GM12878 (cell line): ENCODE measurements around the gene RBMS3. TPM values are rescaled to one million over a fixed set of nuclear protein-coding genes. Genes with fewer than 3 reads are reported as not detected.

Source experiments
- ATAC-seq: fragments of 200-7000 bp; cut with Tn5 transposase; 3 replicates; pipeline ENCODE4 v1.9.1; 2020; ENCODE audit warnings: mild to moderate bottlenecking, moderate library complexity
- BruUV-seq: library from RNA; stranded (reverse); fragments of 400-500 nt; replicated peaks from 2 replicates; lab custom pipeline; 2021; lab: Mats Ljungman, UMichigan
- CTCF ChIA-PET: fragments of 300-600 bp; sonication (Branson Sonifier 250); formaldehyde crosslinking; extraction: SDS; loops from one replicate; lab custom pipeline; 2021; ENCODE audit warnings: inconsistent platforms; lab: Yijun Ruan, JAX
- POLR2A ChIA-PET: fragments of 350-600 bp; formaldehyde crosslinking; extraction: SDS; loops from one replicate; lab custom pipeline; 2021; ENCODE audit warnings: inconsistent platforms; lab: Charles Lee
- RAD21 ChIA-PET: fragments of 300-600 bp; sonication (Branson Sonifier 250); formaldehyde crosslinking; loops from one replicate; lab custom pipeline; 2023; ENCODE audit warnings: antibody characterized with exemption; ENCODE audit not compliant: unreplicated experiment; lab: Charles Lee
- SMC1A ChIA-PET: fragments of 300-600 bp; sonication (Branson Sonifier 250); formaldehyde crosslinking; loops from one replicate; lab custom pipeline; 2023; ENCODE audit not compliant: unreplicated experiment, uncharacterized antibody; lab: Charles Lee
- DNase-seq: peaks from one replicate; pipeline ENCODE4 v3.0.0-alpha.2; 2011; ENCODE audit warnings: low read depth, low spot score
- FAIRE-seq: peaks from 3 replicates; lab custom pipeline; 2011; peaks lifted over from hg19 to GRCh38; lab: Jason Lieb, UNC
- H2AFZ ChIP-seq: 2 replicates; pipeline ENCODE4 v1.6.0; 2011; ENCODE audit warnings: low read depth, low read length, control low read depth; ENCODE audit not compliant: control insufficient read depth
- H3K27ac ChIP-seq: 2 replicates; pipeline ENCODE4 v1.5.1; 2011; ENCODE audit warnings: control low read depth; ENCODE audit not compliant: control insufficient read depth, insufficient read depth
- H3K27me3 ChIP-seq, 2 experiments: replicated peaks in 1 of 2; 2 replicates each; pipeline versions ENCODE4 v1.6.0 to v1.6.1; 2011; ENCODE audit warnings: low read length in 1 of 2; ENCODE audit not compliant: control insufficient read depth in 2 of 2, insufficient read depth in 2 of 2
- H3K36me3 ChIP-seq, 2 experiments: 2 replicates each; pipeline ENCODE4 v1.5.1; 2011; ENCODE audit warnings: low read length in 1 of 2; ENCODE audit not compliant: control insufficient read depth in 2 of 2, insufficient read depth in 2 of 2
- H3K4me1 ChIP-seq: 2 replicates; pipeline ENCODE4 v1.6.1; 2011; ENCODE audit warnings: mild to moderate bottlenecking, low read length, moderate library complexity, mixed read lengths; ENCODE audit not compliant: control insufficient read depth, insufficient read depth
- H3K4me2 ChIP-seq: 2 replicates; pipeline ENCODE4 v1.6.0; 2011; ENCODE audit warnings: control low read depth; ENCODE audit not compliant: control insufficient read depth, insufficient read depth
- H3K4me3 ChIP-seq: fragments of 200-600 bp; sonication (generic); 2 replicates; pipeline ENCODE4 v1.5.1; 2016
- H3K79me2 ChIP-seq: 2 replicates; pipeline ENCODE4 v1.6.0; 2011; ENCODE audit warnings: low read length; ENCODE audit not compliant: control insufficient read depth, insufficient read depth
- H3K9ac ChIP-seq: 2 replicates; pipeline ENCODE4 v1.8.0; 2011; ENCODE audit warnings: low read length, control low read depth, mixed read lengths; ENCODE audit not compliant: control insufficient read depth, insufficient read depth
- H3K9me3 ChIP-seq: replicated peaks from 3 replicates; pipeline ENCODE4 v1.5.1; 2011; ENCODE audit warnings: mild to moderate bottlenecking, low read length; ENCODE audit not compliant: control insufficient read depth, insufficient read depth
- H4K20me1 ChIP-seq: 2 replicates; pipeline ENCODE4 v1.6.0; 2011; ENCODE audit not compliant: control insufficient read depth, insufficient read depth
- CREB1 ChIP-seq: IDR thresholded peaks from 2 replicates; pipeline ENCODE4 v1.6.1; 2012; ENCODE audit warnings: low read depth, mild to moderate bottlenecking, inconsistent platforms
- EGR1 ChIP-seq, 2 experiments: IDR thresholded peaks; 1 replicate in 1 of 2; 2 replicates in 1 of 2; pipeline ENCODE4 v1.6.1; 2011 to 2012; ENCODE audit warnings: low read depth in 2 of 2, low read length in 2 of 2, borderline replicate concordance in 1 of 2, mild to moderate bottlenecking in 1 of 2, moderate library complexity in 1 of 2
- FOS ChIP-seq: IDR thresholded peaks from 3 replicates; pipeline ENCODE4 v1.6.1; 2011; ENCODE audit warnings: borderline replicate concordance; ENCODE audit not compliant: insufficient read length; ENCODE audit errors: extremely low read depth
- GATAD2B ChIP-seq: fragments of 450-650 bp; conservative IDR thresholded peaks from 2 replicates; pipeline ENCODE4 v1.6.1; 2017; ENCODE audit warnings: low read depth, mild to moderate bottlenecking, moderate library complexity
- HCFC1 ChIP-seq: fragments of 150-350 bp; IDR thresholded peaks from 2 replicates; pipeline ENCODE4 v1.6.1; 2014; ENCODE audit warnings: low read length
- HDAC2 ChIP-seq: fragments of 200-600 bp; sonication (generic); IDR thresholded peaks from 2 replicates; pipeline ENCODE4 v1.6.1; 2017
- IKZF2 ChIP-seq, 2 experiments: fragments of 450-650 bp; IDR thresholded peaks; 2 replicates each; pipeline ENCODE4 v1.6.1; 2017; ENCODE audit warnings: mild to moderate bottlenecking in 2 of 2, moderate library complexity in 2 of 2
- JUNB ChIP-seq: IDR thresholded peaks from 2 replicates; pipeline ENCODE4 v1.6.1; 2016; ENCODE audit warnings: antibody characterized with exemption, mild to moderate bottlenecking
- MEF2A ChIP-seq: IDR thresholded peaks from 2 replicates; pipeline ENCODE4 v1.6.1; 2011; ENCODE audit warnings: low read depth, mild to moderate bottlenecking, low read length, moderate library complexity; ENCODE audit not compliant: insufficient read depth
- MTA3 ChIP-seq: IDR thresholded peaks from 2 replicates; pipeline ENCODE4 v1.6.1; 2012; ENCODE audit warnings: low read length, inconsistent platforms, borderline replicate concordance
- MYB ChIP-seq: fragments of 150-350 bp; IDR thresholded peaks from 2 replicates; pipeline ENCODE4 v1.6.1; 2014; ENCODE audit warnings: mild to moderate bottlenecking, low read depth, low read length, borderline replicate concordance
- NBN ChIP-seq: fragments of 450-650 bp; IDR thresholded peaks from 2 replicates; pipeline ENCODE4 v1.6.1; 2016
- NFYA ChIP-seq: IDR thresholded peaks from 2 replicates; pipeline ENCODE4 v1.6.1; 2011; ENCODE audit warnings: low read depth, mild to moderate bottlenecking, low read length, improper control_type of control experiment, borderline replicate concordance
- PAX8 ChIP-seq: fragments of 450-650 bp; IDR thresholded peaks from 2 replicates; pipeline ENCODE4 v1.6.1; 2017; ENCODE audit warnings: mild to moderate bottlenecking, moderate library complexity
- SMC3 ChIP-seq: IDR thresholded peaks from 2 replicates; pipeline ENCODE4 v1.6.1; 2011; ENCODE audit warnings: low read length, improper control_type of control experiment, borderline replicate concordance
- STAT1 ChIP-seq: fragments of 450-650 bp; conservative IDR thresholded peaks from 2 replicates; pipeline ENCODE4 v1.6.1; 2014; ENCODE audit warnings: antibody characterized with exemption, mild to moderate bottlenecking
- TCF3 ChIP-seq: IDR thresholded peaks from 2 replicates; pipeline ENCODE4 v1.6.1; 2012; ENCODE audit warnings: low read depth, mild to moderate bottlenecking, low read length, borderline replicate concordance; ENCODE audit not compliant: insufficient read depth
- WRNIP1 ChIP-seq: IDR thresholded peaks from 2 replicates; pipeline ENCODE4 v1.6.1; 2011; ENCODE audit warnings: low read depth, low read length, improper control_type of control experiment, borderline replicate concordance
- WGBS: methylation state at CpG from one replicate; pipeline ENCODE4 v1.1.6; 2016; ENCODE audit warnings: low lambda C conversion rate; ENCODE audit not compliant: insufficient replicate concordance, insufficient coverage; ENCODE audit errors: missing lambda C conversion rate; 5-methylcytosine and 5-hydroxymethylcytosine counted together
- in situ Hi-C: fragments of 300-500 bp; cut with MboI; formaldehyde crosslinking; loops from 9 replicates; pipeline ENCODE4 v1.14.3; 2018; ENCODE audit warnings: mixed read lengths
- intact Hi-C: fragments of 100-400 bp; cut with micrococcal nuclease; formaldehyde crosslinking; loops from one replicate; pipeline ENCODE4 v1.14.2; 2022; ENCODE audit not compliant: unreplicated experiment
- polyA plus RNA-seq, 11 experiments: library from polyadenylated mRNA; depleted of rRNA in 4 of 11; unstranded in 6 of 11; stranded (reverse) in 5 of 11; fragments of >200 nt; fragmentation: Nextera tagmentation in 4 of 11; fragmentation: Illumina TruSeq in 1 of 11; extraction: Ambion mirVana in 4 of 11; extraction: Trizol in 1 of 11; gene quantifications; 1 replicate in 1 of 11; 2 replicates in 10 of 11; pipeline versions ENCODE4 v1.2.1 to v1.2.3, GENCODE V29; 2011 to 2016; ENCODE audit warnings: inconsistent platforms in 2 of 11, missing spikeins in 2 of 11, low read depth in 1 of 11
- total RNA-seq, 4 experiments: library from RNA; depleted of rRNA in 3 of 4; stranded (reverse); fragments of >200 nt in 3 of 4; fragmentation: Illumina TruSeq in 1 of 4; extraction: Trizol in 1 of 4; gene quantifications; 2 replicates each; pipeline versions ENCODE4 v1.2.1 to v1.2.3, GENCODE V29; 2013 to 2021
- TF ChIP-seq, protein P1 (sequence below): IDR thresholded peaks from 2 replicates; pipeline ENCODE4 v1.6.1; 2012; ENCODE audit warnings: low read depth, low read length, improper control_type of control experiment
- TF ChIP-seq, protein P2 (sequence below): IDR thresholded peaks from 2 replicates; pipeline ENCODE4 v1.6.1; 2012; ENCODE audit warnings: low read depth, low read length, improper control_type of control experiment

RBMS3 gene
- total and polyA plus RNA-seq, 10 of the 15 experiments (the other 5 are each of a cell fraction or from before 2014, with no cell fraction given), result 0.79 to 4.7 (median 3.1) TPM

DNA sequence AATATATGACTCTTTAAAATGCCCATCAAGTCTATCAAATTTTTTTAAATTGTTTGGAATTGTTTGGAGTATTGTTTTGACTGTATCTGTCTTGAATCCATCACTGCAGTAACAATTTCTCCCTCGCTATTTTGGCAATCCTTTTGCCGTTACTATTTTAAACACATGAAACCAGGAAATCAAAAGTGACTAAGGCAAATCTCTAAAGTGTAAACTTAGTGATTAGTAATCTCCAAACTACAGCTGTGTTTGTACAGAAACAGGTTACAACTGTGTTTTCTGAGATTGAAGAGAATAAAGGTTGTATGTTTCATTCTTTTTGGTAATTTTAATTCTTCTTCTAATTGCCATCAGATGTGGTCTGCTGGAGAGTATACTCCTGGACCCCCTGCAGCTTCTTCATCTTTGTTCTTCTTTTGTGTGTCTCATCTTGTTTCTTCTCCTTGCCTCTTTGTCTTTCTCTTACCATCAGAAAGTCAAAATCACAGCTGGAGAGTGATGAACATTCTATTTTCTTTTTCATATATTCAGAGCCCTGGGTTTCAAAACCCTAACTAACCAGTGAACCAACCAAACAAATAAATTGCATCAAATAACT, 465.4 kb downstream of the RBMS3 start:
- no TSS peak for BruUV-seq
- TF ChIP-seq HCFC1 (no peak), JUNB (peak; percentile 33; the same call in 1 of the 2 replicates)
- WGBS, result 36% methylated on average over 2 of the region's 2 CpGs
- in situ Hi-C loops, result no loop called here
- no peaks in the 10 kb centered on the region for H3K36me3 ChIP-seq
- H3K9ac ChIP-seq, result no peak overlapping the region
- H3K27me3 ChIP-seq, result no peaks in the 10 kb centered on the region
- DNase-seq, result no peak
- CTCF ChIA-PET, result no interaction called here
- no peak overlapping the region for H3K4me2 ChIP-seq
- H2AFZ ChIP-seq, result no peak overlapping the region
- H3K4me3 ChIP-seq, result no peak overlapping the region
- POLR2A ChIA-PET, result no interaction called here
- RAD21 ChIA-PET, result no interaction called here
- H3K4me1 ChIP-seq, result no peaks in the 10 kb centered on the region
- no peaks in the 10 kb centered on the region for H3K79me2 ChIP-seq
- intact Hi-C loops, result no loop called here
- no peak for FAIRE-seq
- SMC1A ChIA-PET, result interaction anchor here (0.7 kb wide), 1 partner anchor 401 kb away, joined by 3 read pairs; no protein-coding TSS in a partner anchor
- no peak overlapping the region for H3K27ac ChIP-seq
- no peak for ATAC-seq
- no peaks in the 10 kb centered on the region for H4K20me1 ChIP-seq
- H3K9me3 ChIP-seq, result no peaks in the 10 kb centered on the region

- H2AFZ ChIP-seq, result no peak overlapping the region
- TF ChIP-seq PAX8 (no peak), NFYA (no peak), GATAD2B (no peak), NBN (no peak), HDAC2 (no peak), MTA3 (no peak), SMC3 (no peak), MEF2A (no peak), FOS (no peak), WRNIP1 (no peak), CREB1 (no peak), IKZF2 (IDR thresholded peaks at IDR 0.05) (no peak), STAT1 (no peak), EGR1 (IDR thresholded peaks at IDR 0.05; ENCODE audit: borderline replicate concordance in 1 of 2, low read depth in 2 of 2, low read length in 2 of 2) (no peak), TCF3 (no peak), MYB (no peak)
- TF ChIP-seq, protein P1, sequence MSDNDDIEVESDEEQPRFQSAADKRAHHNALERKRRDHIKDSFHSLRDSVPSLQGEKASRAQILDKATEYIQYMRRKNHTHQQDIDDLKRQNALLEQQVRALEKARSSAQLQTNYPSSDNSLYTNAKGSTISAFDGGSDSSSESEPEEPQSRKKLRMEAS, result no peak
- TF ChIP-seq, protein P2, sequence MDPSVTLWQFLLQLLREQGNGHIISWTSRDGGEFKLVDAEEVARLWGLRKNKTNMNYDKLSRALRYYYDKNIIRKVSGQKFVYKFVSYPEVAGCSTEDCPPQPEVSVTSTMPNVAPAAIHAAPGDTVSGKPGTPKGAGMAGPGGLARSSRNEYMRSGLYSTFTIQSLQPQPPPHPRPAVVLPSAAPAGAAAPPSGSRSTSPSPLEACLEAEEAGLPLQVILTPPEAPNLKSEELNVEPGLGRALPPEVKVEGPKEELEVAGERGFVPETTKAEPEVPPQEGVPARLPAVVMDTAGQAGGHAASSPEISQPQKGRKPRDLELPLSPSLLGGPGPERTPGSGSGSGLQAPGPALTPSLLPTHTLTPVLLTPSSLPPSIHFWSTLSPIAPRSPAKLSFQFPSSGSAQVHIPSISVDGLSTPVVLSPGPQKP, result no peak
Observed at GRCh38 chr3:29747991-29748390, 467.1 kb downstream of the RBMS3 start.

More at GRCh38 chr3:29747991-29748390, 467.1 kb downstream of the RBMS3 start:
- BruUV-seq, result no TSS peak
- in situ Hi-C loops (no loop called here), intact Hi-C loops (no loop called here)
- H3K4me3 ChIP-seq, result no peak overlapping the region
- RAD21 ChIA-PET, result no interaction called here
- no peak for DNase-seq
- H4K20me1 ChIP-seq, result no peaks in the 10 kb centered on the region
- no peaks in the 10 kb centered on the region for H3K36me3 ChIP-seq
- no peak overlapping the region for H3K9ac ChIP-seq
- H3K9me3 ChIP-seq, result no peaks in the 10 kb centered on the region
- CTCF ChIA-PET, result no interaction called here
- no peak for FAIRE-seq
- SMC1A ChIA-PET, result interaction anchor here (1.3 kb wide), 1 partner anchor 23 kb away, joined by 3 read pairs; no protein-coding TSS in a partner anchor
- H3K27ac ChIP-seq, result no peak overlapping the region
- no peaks in the 10 kb centered on the region for H3K79me2 ChIP-seq
- no peak overlapping the region for H3K4me2 ChIP-seq
- no peaks in the 10 kb centered on the region for H3K4me1 ChIP-seq
- ATAC-seq, result no peak
- POLR2A ChIA-PET, result no interaction called here
- H3K27me3 ChIP-seq, result no peaks in the 10 kb centered on the region
